HS-5 (cell line): ENCODE measurements around the gene CTNNB1.

Source experiments
- DNase-seq: peaks from one replicate; pipeline ENCODE4 v3.0.0-alpha.2; 2012; ENCODE audit warnings: low read depth

Gene CTNNB1

GRCh38 chr3:41198950-41199865 is at the start of gene CTNNB1:
Gene CTNNB1 (plus strand): TSS chr3:41199505. CDS start chr3:41224069, 24,564 bp downstream.
- DNase-seq = peak; percentile 75

DNA sequence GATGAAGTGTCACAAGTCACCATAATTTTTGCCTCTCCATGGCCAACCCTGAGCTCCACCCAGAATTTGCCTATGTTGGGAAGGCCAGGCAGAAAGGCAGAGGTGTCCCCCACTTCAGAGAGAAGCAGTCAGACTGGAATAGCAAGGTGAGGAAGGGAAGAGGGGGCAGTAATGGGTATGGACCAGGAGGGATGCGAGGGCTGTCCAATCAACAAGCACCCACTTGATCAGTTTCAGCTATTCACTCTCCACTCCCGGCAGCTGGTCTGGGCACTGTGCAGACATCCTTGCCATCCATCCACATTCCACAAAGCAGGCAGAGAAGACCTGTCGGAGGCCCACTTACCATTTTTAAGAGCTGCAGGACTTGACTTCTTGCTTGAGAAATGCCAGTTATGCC is 43.5 kb upstream of the CTNNB1 start:
- DNase-seq = no peak

GRCh38 chr3:41158947-41159346 is 40.4 kb upstream of the CTNNB1 start:
- DNase-seq = no peak

GRCh38 chr3:41159588-41160189 is 39.6 kb upstream of the CTNNB1 start:
- no peak for DNase-seq

- DNase-seq = no peak
Measured at GRCh38 chr3:41162541-41162940, 36.8 kb upstream of the CTNNB1 start.

- no peak for DNase-seq
Measured at GRCh38 chr3:41163006-41163405, 36.3 kb upstream of the CTNNB1 start.

DNA sequence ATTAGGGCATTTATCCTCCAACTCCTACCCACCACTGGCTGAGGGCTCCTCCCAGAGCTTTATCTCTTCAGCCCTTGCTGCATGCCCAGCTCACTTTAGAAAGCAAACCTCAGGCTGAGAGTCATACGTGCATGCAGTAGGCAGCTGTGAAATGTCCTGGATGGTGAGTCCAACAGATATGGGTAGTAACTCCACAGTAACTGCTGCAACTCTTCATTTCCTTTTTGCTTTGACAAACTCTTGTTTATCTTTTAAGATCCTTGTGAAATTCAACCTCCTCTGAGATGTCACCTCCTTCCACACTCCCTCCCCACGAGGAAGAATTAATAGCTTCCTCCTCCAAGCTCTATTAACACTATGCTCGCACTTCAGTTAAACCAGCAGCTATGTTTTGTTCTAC is 35.9 kb upstream of the CTNNB1 start:
- no peak for DNase-seq

- no peak for DNase-seq
Measured at GRCh38 chr3:41164777-41165176, 34.5 kb upstream of the CTNNB1 start.

DNA sequence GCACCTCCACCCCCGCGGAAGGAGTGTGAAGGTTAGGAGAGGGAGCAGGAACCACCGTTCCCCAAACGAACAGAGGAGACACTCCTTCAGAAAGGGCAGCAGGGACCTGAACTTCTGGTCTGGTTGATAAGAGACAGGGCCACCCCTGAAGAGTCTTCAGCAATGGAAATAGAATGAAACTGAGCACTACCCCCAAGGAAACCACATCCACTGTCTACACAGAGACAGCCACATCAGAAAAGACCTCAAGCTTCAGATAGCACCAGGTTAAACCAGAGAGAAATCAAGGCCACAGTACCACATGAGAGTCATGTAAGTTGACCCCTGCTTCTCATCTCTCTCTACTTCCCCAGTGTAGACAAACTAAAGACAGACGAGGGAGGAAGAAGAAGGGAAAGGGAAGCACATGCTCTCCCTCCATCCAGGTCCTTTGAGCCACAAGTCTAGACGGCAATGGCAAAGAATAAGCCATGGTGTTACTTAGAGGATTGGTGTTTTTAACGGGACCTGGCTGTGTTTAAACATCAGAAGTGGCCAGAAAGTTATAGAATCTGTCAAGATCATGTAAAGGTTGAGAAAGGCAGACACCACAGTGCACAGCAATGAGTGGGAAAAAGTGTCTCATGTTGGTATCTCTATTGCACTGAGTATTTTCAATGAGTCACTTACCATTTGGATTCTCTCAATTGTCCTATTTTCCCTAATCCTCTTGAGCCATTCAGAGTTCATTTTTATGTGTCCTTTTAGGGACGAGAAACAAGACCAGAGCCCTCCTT is 31.4 kb upstream of the CTNNB1 start:
- DNase-seq = no peak

DNA sequence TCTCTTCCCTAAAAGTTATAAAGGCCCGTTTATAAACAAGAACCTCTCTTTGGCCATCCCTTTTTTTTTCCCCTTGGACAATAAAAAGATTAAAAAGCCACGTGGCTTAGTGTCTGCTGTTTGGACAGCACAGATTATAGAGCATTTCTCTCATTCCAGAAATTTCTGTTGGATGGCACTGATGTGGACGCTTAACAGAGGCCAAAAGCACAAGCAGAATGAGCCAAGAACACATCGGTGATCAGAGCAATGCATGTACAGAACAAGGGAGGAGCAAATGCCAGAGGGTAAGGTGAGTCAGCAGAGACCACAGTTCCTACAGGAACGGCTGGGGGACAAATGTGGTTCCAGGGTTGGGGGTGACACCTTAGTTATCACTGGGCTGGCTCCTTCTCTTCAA is 30.3 kb upstream of the CTNNB1 start:
- no peak for DNase-seq

DNA sequence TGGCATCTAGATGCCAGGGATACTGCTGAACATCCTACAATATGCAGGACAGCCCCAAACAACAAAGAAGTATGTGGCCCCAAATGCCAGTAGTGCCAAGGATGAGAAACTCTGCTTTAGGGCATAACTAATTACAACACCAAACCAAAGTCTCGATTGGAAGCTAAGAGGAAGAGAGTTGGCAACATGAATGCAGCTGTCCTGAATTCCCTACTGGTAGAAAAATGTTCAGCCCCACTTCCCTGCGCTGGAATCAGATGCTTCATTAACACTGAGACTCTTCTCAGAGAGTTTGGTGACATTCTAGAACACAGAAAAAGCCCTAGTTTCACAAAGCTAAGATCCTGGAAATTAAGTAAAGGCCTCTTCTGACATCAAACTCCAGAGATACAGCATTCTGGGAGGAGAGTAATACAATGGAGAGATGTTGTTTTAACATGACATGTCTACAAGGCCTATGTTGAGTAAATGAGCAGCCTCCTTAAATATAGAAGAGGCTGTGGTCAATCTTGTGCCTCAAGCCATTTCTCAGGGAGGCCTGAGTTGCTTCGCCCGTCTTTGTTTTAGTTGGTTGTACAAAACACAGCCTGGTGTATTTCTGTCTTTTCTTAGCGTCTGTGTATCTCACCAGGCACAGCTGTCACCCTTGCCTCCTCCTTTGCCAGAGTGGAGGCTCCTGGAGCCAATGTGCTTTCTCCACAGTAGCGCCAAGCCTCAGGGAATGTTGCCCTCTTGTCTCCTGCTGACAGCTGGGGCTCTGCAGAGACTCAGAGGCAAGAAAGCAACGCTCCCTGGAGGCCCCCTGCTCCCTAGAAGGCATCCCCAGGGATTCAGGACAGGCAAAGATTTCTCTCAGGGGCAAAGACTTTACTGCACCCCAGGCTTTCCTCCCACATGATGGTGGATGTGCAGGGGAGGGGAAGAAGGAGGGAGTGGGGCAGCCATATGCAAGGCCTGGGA is 25.1 kb upstream of the CTNNB1 start:
- DNase-seq = no peak

GRCh38 chr3:41175365-41175764 is 23.9 kb upstream of the CTNNB1 start:
- no peak for DNase-seq

GRCh38 chr3:41176596-41176995 is 22.7 kb upstream of the CTNNB1 start:
- DNase-seq = no peak

GRCh38 chr3:41178576-41178975 is 20.7 kb upstream of the CTNNB1 start:
- no peak for DNase-seq

DNA sequence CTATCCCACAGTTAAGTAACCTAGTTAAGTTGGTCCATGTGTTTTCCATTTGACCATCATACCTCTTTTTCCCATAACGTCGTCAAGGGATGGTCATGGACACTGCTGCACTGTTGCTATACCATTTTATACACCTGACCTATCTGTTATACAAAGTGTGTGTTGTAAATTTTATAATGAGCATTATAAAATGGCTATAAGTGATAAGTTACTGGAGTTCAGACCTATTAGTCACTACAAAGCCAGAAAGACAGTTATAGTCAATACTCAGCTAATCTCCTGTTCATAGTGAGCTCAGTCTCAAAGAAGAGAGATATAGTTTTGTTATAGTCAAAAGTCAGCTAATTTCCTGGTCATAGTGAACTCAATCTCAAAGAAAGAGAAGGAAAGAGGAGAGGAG is 18.9 kb upstream of the CTNNB1 start:
- DNase-seq = no peak

DNA sequence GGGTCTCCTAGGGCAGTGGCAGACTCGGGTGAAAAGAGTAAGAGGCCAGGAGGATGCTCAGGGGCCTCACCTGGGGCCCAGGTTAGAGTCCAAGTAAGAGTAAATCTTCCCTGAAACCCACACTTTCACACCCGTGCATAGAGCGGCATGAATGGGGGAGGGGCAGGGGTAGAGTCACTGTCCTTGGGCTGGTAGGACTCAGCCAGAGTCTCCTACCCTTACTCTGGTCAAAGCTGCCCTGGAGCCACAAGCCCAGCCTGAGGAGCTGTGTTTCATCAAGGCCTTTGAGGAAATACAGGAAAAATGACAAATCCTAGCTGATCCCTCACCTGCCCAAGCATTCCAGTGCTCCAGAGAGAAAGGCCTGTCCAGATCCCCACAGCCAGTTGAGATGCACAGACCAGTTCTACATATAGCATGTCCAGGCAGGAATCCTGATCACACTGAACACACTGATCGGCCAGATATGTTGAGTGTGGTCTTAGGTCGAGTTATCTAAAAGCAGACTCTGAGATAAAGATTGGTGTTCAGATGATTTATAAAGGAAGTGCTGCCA is 16.7 kb upstream of the CTNNB1 start:
- no peak for DNase-seq

- DNase-seq = no peak
Measured at GRCh38 chr3:41184394-41184793, 14.9 kb upstream of the CTNNB1 start.

- no peak for DNase-seq
Measured at GRCh38 chr3:41186297-41186696, 13.0 kb upstream of the CTNNB1 start.

GRCh38 chr3:41188306-41188705 is 11.0 kb upstream of the CTNNB1 start:
- no peak for DNase-seq

- DNase-seq = no peak
Measured at GRCh38 chr3:41190509-41191284, 8.6 kb upstream of the CTNNB1 start.
